Measurements from ENCODE around the gene MOXD1. TPM values are rescaled to one million over a fixed set of nuclear protein-coding genes. Genes with fewer than 3 reads are reported as not detected.

MOXD1 gene
- polyA plus RNA-seq, 1 donor (not counting 4 experiments of a cell fraction or from before 2014, with no cell fraction given), result 2.7 TPM

- dilution Hi-C loops (cut with MboI; ENCODE audit: extremely low pct_ligation_motif_present, low sequenced_read_pairs), result no loop called here
- no peak for FAIRE-seq
- Histone ChIP-seq H2AFZ (ENCODE audit: control insufficient read depth, low read length) (no peak overlapping the region), H3K4me3 (ENCODE audit: control insufficient read depth in 2 of 3, extremely low read depth in 1 of 3, insufficient read depth in 2 of 3, low read depth in 1 of 3, low read length in 3 of 3) (no peak overlapping the region), H3K9me1 (ENCODE audit: control insufficient read depth, extremely low read depth, insufficient read depth, low read length) (no peaks in the 10 kb centered on the region), H4K20me1 (ENCODE audit: control insufficient read depth, extremely low read depth, insufficient read depth, low read length) (no peaks in the 10 kb centered on the region), H3K27me3 (ENCODE audit: control insufficient read depth, extremely low read depth, insufficient read depth, low read length) (no peaks in the 10 kb centered on the region), H3K79me2 (ENCODE audit: control insufficient read depth, insufficient read depth, low read length) (no peaks in the 10 kb centered on the region), H3K9ac (ENCODE audit: control insufficient read depth, extremely low read depth, insufficient read depth, low read length) (no peak overlapping the region), H3K27ac (ENCODE audit: control insufficient read depth, insufficient read depth, low read length) (no peak overlapping the region), H3K9me3 (ENCODE audit: control insufficient read depth, low read depth, low read length) (no peaks in the 10 kb centered on the region), H3K4me2 (ENCODE audit: control insufficient read depth, extremely low read depth, insufficient read depth, low read depth, low read length) (no peak overlapping the region), H3K4me1 (ENCODE audit: control insufficient read depth, extremely low read depth, insufficient read depth, low read length) (no peaks in the 10 kb centered on the region), H3K36me3 (ENCODE audit: control insufficient read depth in 2 of 2, extremely low read depth in 1 of 2, insufficient read depth in 2 of 2, low read length in 2 of 2) (no peaks in the 10 kb centered on the region)
- TF ChIP-seq CTCF (optimal IDR thresholded peaks at IDR 0.05 in 1 of 3, IDR thresholded peaks at IDR 0.05 in 1 of 3, conservative IDR thresholded peaks at IDR 0.05 in 1 of 3; ENCODE audit: extremely low read depth in 1 of 3, insufficient read depth in 2 of 3, low read length in 3 of 3), result no peak
- TF ChIP-seq EZH2 (IDR thresholded peaks at IDR 0.05; ENCODE audit: low read length), result no peak
- no peak for DNase-seq (ENCODE audit: low read depth, low spot score)
Observed at GRCh38 chr6:132418235-132418965, 17.1 kb upstream of the MOXD1 start.

GRCh38 chr6:132414761-132415160 is 13.5 kb upstream of the MOXD1 start:
- H3K4me2 ChIP-seq (ENCODE audit: control insufficient read depth, extremely low read depth, insufficient read depth, low read depth, low read length), result no peak overlapping the region

More at GRCh38 chr6:132414761-132415160, 13.5 kb upstream of the MOXD1 start:
- H3K27ac ChIP-seq (ENCODE audit: control insufficient read depth, insufficient read depth, low read length), result no peak overlapping the region
- no peak overlapping the region for H2AFZ ChIP-seq (ENCODE audit: control insufficient read depth, low read length)
- no peaks in the 10 kb centered on the region for H3K79me2 ChIP-seq (ENCODE audit: control insufficient read depth, insufficient read depth, low read length)
- no peak overlapping the region for H3K9ac ChIP-seq (ENCODE audit: control insufficient read depth, extremely low read depth, insufficient read depth, low read length)
- TF ChIP-seq EZH2 (IDR thresholded peaks at IDR 0.05; ENCODE audit: low read length), result no peak
- TF ChIP-seq CTCF (optimal IDR thresholded peaks at IDR 0.05 in 1 of 3, IDR thresholded peaks at IDR 0.05 in 1 of 3, conservative IDR thresholded peaks at IDR 0.05 in 1 of 3; ENCODE audit: extremely low read depth in 1 of 3, insufficient read depth in 2 of 3, low read length in 3 of 3), result no peak
- H3K4me3 ChIP-seq (ENCODE audit: control insufficient read depth in 2 of 3, extremely low read depth in 1 of 3, insufficient read depth in 2 of 3, low read depth in 1 of 3, low read length in 3 of 3), result no peak overlapping the region
- H3K36me3 ChIP-seq (ENCODE audit: control insufficient read depth in 2 of 2, extremely low read depth in 1 of 2, insufficient read depth in 2 of 2, low read length in 2 of 2), result no peaks in the 10 kb centered on the region
- dilution Hi-C loops (cut with MboI; ENCODE audit: extremely low pct_ligation_motif_present, low sequenced_read_pairs), result no loop called here
- H3K27me3 ChIP-seq (ENCODE audit: control insufficient read depth, extremely low read depth, insufficient read depth, low read length), result no peaks in the 10 kb centered on the region
- DNase-seq (ENCODE audit: low read depth, low spot score), result no peak
- no peaks in the 10 kb centered on the region for H3K9me1 ChIP-seq (ENCODE audit: control insufficient read depth, extremely low read depth, insufficient read depth, low read length)
- H3K9me3 ChIP-seq (ENCODE audit: control insufficient read depth, low read depth, low read length), result no peaks in the 10 kb centered on the region
- H4K20me1 ChIP-seq (ENCODE audit: control insufficient read depth, extremely low read depth, insufficient read depth, low read length), result no peaks in the 10 kb centered on the region
- FAIRE-seq, result no peak
- no peaks in the 10 kb centered on the region for H3K4me1 ChIP-seq (ENCODE audit: control insufficient read depth, extremely low read depth, insufficient read depth, low read length)

All from keratinocyte (primary cell).